ENCODE results near the gene TRERF1. TPM values are rescaled to one million over a fixed set of nuclear protein-coding genes. Genes with fewer than 3 reads are reported as not detected.
"Not testable (repeated sequence)": the region's sequence is repeated elsewhere in the genome, so short reads cannot be mapped to it uniquely, and the experiment has no call there.

The TRERF1 gene
- polyA plus RNA-seq, 1 experiment, result 3.5 TPM

- no peaks in the 10 kb centered on the region for H3K27me3 ChIP-seq (ENCODE audit: control insufficient read depth, insufficient read depth, low read length)
- TF ChIP-seq CTCF (IDR thresholded peaks at IDR 0.05; ENCODE audit: insufficient read depth, low read depth, low read length), result no peak
- H3K4me3 ChIP-seq (ENCODE audit: low read depth, low read length), result peak overlapping the region; percentile 83
- no peak for DNase-seq (ENCODE audit: low read depth)
- peaks cover 2% of the 10 kb centered on the region for H3K36me3 ChIP-seq (ENCODE audit: control insufficient read depth, insufficient read depth, low read length)
- ChIA-PET POLR2A (no interaction called here), CTCF (interaction anchor here (0.6 to 4.9 kb wide), 5 partner anchors 9 to 331 kb away, joined by 3 to 49 read pairs (median 3); no protein-coding TSS in a partner anchor)
Observed at GRCh38 chr6:42217157-42217518, 234.6 kb downstream of the TRERF1 start.

- peak overlapping the region; percentile 83 for H3K4me3 ChIP-seq (ENCODE audit: low read depth, low read length)
- DNase-seq (ENCODE audit: low read depth); POLR2A ChIA-PET; H3K36me3 ChIP-seq (ENCODE audit: control insufficient read depth, insufficient read depth, low read length); H3K27me3 ChIP-seq (ENCODE audit: control insufficient read depth, insufficient read depth, low read length): not testable (repeated sequence)
- CTCF ChIA-PET, result interaction anchor here (0.8 to 4.9 kb wide), 3 partner anchors 48 to 331 kb away, joined by 3 to 49 read pairs (median 3); no protein-coding TSS in a partner anchor
Observed at GRCh38 chr6:42216495-42216894, 235.2 kb downstream of the TRERF1 start.

GRCh38 chr6:42212442-42212841 lies 239.3 kb downstream of the TRERF1 start:
- H3K27me3 ChIP-seq (ENCODE audit: control insufficient read depth, insufficient read depth, low read length), result no peaks in the 10 kb centered on the region
- no peak for TF ChIP-seq CTCF (IDR thresholded peaks at IDR 0.05; ENCODE audit: insufficient read depth, low read depth, low read length)
- ChIA-PET POLR2A (no interaction called here), CTCF (interaction anchor here (0.5 to 4.9 kb wide), 5 partner anchors 10 to 426 kb away, joined by 3 to 49 read pairs (median 13); no protein-coding TSS in a partner anchor)
- H3K36me3 ChIP-seq (ENCODE audit: control insufficient read depth, insufficient read depth, low read length), result peaks cover 12% of the 10 kb centered on the region
- DNase-seq (ENCODE audit: low read depth), result no peak
- no peak overlapping the region for H3K4me3 ChIP-seq (ENCODE audit: low read depth, low read length)

- no peaks in the 10 kb centered on the region for H3K27me3 ChIP-seq (ENCODE audit: control insufficient read depth, insufficient read depth, low read length)
- peaks cover 12% of the 10 kb centered on the region for H3K36me3 ChIP-seq (ENCODE audit: control insufficient read depth, insufficient read depth, low read length)
- no peak overlapping the region for H3K4me3 ChIP-seq (ENCODE audit: low read depth, low read length)
- ChIA-PET POLR2A (interaction anchor here (0.5 kb wide), 1 partner anchor 23 kb away, joined by 4 read pairs; no protein-coding TSS in a partner anchor), CTCF (interaction anchor here (1.0 to 3.4 kb wide), 2 partner anchors 9 to 135 kb away, joined by 4 to 42 read pairs; no protein-coding TSS in a partner anchor)
- no peak for TF ChIP-seq CTCF (IDR thresholded peaks at IDR 0.05; ENCODE audit: insufficient read depth, low read depth, low read length)
- DNase-seq (ENCODE audit: low read depth), result no peak
Observed at GRCh38 chr6:42211726-42212125, 240.0 kb downstream of the TRERF1 start.

- H3K4me3 ChIP-seq (ENCODE audit: low read depth, low read length), result no peak overlapping the region
- POLR2A ChIA-PET, result no interaction called here
- TF ChIP-seq CTCF (IDR thresholded peaks at IDR 0.05; ENCODE audit: insufficient read depth, low read depth, low read length), result no peak
- no peak for DNase-seq (ENCODE audit: low read depth)
- CTCF ChIA-PET, result no interaction called here
- H3K36me3 ChIP-seq (ENCODE audit: control insufficient read depth, insufficient read depth, low read length), result peaks cover 12% of the 10 kb centered on the region
- no peaks in the 10 kb centered on the region for H3K27me3 ChIP-seq (ENCODE audit: control insufficient read depth, insufficient read depth, low read length)
Observed at GRCh38 chr6:42210551-42210950, 241.2 kb downstream of the TRERF1 start.

- H3K4me3 ChIP-seq (ENCODE audit: low read depth, low read length); DNase-seq (ENCODE audit: low read depth); POLR2A ChIA-PET; CTCF ChIA-PET; H3K36me3 ChIP-seq (ENCODE audit: control insufficient read depth, insufficient read depth, low read length); H3K27me3 ChIP-seq (ENCODE audit: control insufficient read depth, insufficient read depth, low read length): not testable (repeated sequence)
Observed at GRCh38 chr6:42207559-42207958, 244.2 kb downstream of the TRERF1 start.
